HL-60 (cell line): ENCODE results near the gene SYVN1.
A peak's percentile ranks its signal among the peaks of the same experiment; 100 is the strongest.

ENCODE experiments used
- DNase-seq, 2 experiments: peaks; one replicate each; pipeline ENCODE4 v3.0.0-alpha.2; 2010 to 2020; ENCODE audit warnings: low read depth in 1 of 2, low spot score in 1 of 2
- H3K27ac ChIP-seq: fragments of 250-450 bp; sonication (Bioruptor Pico); replicated peaks from 2 replicates; pipeline ENCODE4 v1.5.1; 2020; ENCODE audit warnings: mild to moderate bottlenecking, moderate library complexity
- H3K27me3 ChIP-seq: fragments of 250-450 bp; sonication (Bioruptor Pico); 2 replicates; pipeline ENCODE4 v1.5.1; 2021; ENCODE audit warnings: mild to moderate bottlenecking, moderate library complexity; ENCODE audit not compliant: insufficient read depth, poor library complexity, severe bottlenecking
- H3K4me3 ChIP-seq: replicated peaks from 2 replicates; pipeline ENCODE4 v1.5.1; 2011; ENCODE audit warnings: mild to moderate bottlenecking, control low read depth, low read length; ENCODE audit not compliant: insufficient read depth
- CTCF ChIP-seq: IDR thresholded peaks from one replicate; pipeline ENCODE4 v1.5.1; 2011; ENCODE audit warnings: low read length, control low read depth, inconsistent platforms; ENCODE audit not compliant: insufficient read depth
- GABPA ChIP-seq: IDR thresholded peaks from 2 replicates; pipeline ENCODE4 v1.6.1; 2012; ENCODE audit warnings: low read depth
- POLR2AphosphoS5 ChIP-seq: IDR thresholded peaks from 2 replicates; pipeline ENCODE4 v1.6.1; 2012; ENCODE audit warnings: low read depth
- REST ChIP-seq: IDR thresholded peaks from 2 replicates; pipeline ENCODE4 v1.6.1; 2012; ENCODE audit warnings: low read depth; ENCODE audit not compliant: insufficient replicate concordance
- SPI1 ChIP-seq: IDR thresholded peaks from 2 replicates; pipeline ENCODE4 v1.6.1; 2012; ENCODE audit warnings: low read depth, mild to moderate bottlenecking, borderline replicate concordance

The SYVN1 gene

GRCh38 chr11:65134952-65135632 lies 773 bp upstream of the SYVN1 start:
- H3K4me3 ChIP-seq, result peak overlapping the region; percentile 97
- no peaks in the 10 kb centered on the region for H3K27me3 ChIP-seq
- TF ChIP-seq POLR2AphosphoS5 (peak; percentile 46; the same call in 1 of the 2 replicates), REST (no peak), CTCF (no peak)
- DNase-seq, result peak; percentile 88 to 95
- peak overlapping the region; percentile 99 for H3K27ac ChIP-seq

- no peak for DNase-seq
- peak overlapping the region; percentile 99 for H3K27ac ChIP-seq
- peak overlapping the region; percentile 97 for H3K4me3 ChIP-seq
- H3K27me3 ChIP-seq, result no peaks in the 10 kb centered on the region
- TF ChIP-seq GABPA (no peak), REST (no peak), POLR2AphosphoS5 (no peak), CTCF (no peak), SPI1 (no peak)
Measured at GRCh38 chr11:65133724-65134123, 595 bp downstream of the SYVN1 start.

GRCh38 chr11:65132988-65133700 lies 1.2 kb downstream of the SYVN1 start:
- peak overlapping the region; percentile 99 for H3K27ac ChIP-seq

More at GRCh38 chr11:65132988-65133700, 1.2 kb downstream of the SYVN1 start:
- DNase-seq, result peak; percentile 83 to 91
- Histone ChIP-seq H3K27me3 (no peaks in the 10 kb centered on the region), H3K4me3 (peak overlapping the region; percentile 97)
- TF ChIP-seq SPI1 (peak; percentile 76), CTCF (no peak), REST (no peak), GABPA (no peak), POLR2AphosphoS5 (no peak; the same call in 1 of the 2 replicates)
